Lower lobe of right lung (tissue), 2 donors: ENCODE results near the gene OCA2. TPM values are rescaled to one million over a fixed set of nuclear protein-coding genes. Genes with fewer than 3 reads are reported as not detected.

Experiments used
- ATAC-seq, 2 donors: fragments of 200-7000 bp; cut with Tn5 transposase; one replicate each; pipeline ENCODE4 v1.9.1; 2020 to 2022; ENCODE audit warnings: mild to moderate bottlenecking in 2 of 2, moderate library complexity in 2 of 2
- DNase-seq: peaks from one replicate; pipeline ENCODE4 v3.0.0-alpha.2; 2020
- H3K27ac ChIP-seq: fragments of 200-600 bp; one replicate; pipeline ENCODE4 v1.8.0; 2022
- H3K27me3 ChIP-seq: fragments of 200-600 bp; one replicate; pipeline ENCODE4 v1.8.0; 2022; ENCODE audit warnings: low read depth
- H3K36me3 ChIP-seq: fragments of 200-600 bp; one replicate; pipeline ENCODE4 v1.8.0; 2022; ENCODE audit warnings: mild to moderate bottlenecking
- H3K4me1 ChIP-seq: fragments of 200-600 bp; one replicate; pipeline ENCODE4 v1.8.0; 2022
- H3K4me3 ChIP-seq: fragments of 200-600 bp; one replicate; pipeline ENCODE4 v1.8.0; 2022; ENCODE audit warnings: mild to moderate bottlenecking
- H3K9me3 ChIP-seq: fragments of 200-600 bp; one replicate; pipeline ENCODE4 v1.8.0; 2022
- CTCF ChIP-seq: fragments of 200-600 bp; IDR thresholded peaks from one replicate; pipeline ENCODE4 v1.8.0; 2022; ENCODE audit warnings: antibody characterized with exemption, mild to moderate bottlenecking
- intact Hi-C: fragments of 100-400 bp; cut with DNase I; formaldehyde crosslinking; loops from one replicate; pipeline ENCODE4 v1.11.0; 2022
- total RNA-seq: library from RNA; stranded (reverse); fragmentation: NEBNext Ultra II Directional; extraction: Animal tissue kit (Norgen Biotek cat#: 25700); gene quantifications from one replicate; pipeline ENCODE4 v1.2.1, GENCODE V29; 2021
- donor health status: DM: no; HTN: yes; CAD: no; lungs with severe emphysema.

OCA2 gene
- total RNA-seq, 1 donor from 2014 or later = 1.2 TPM

- TF ChIP-seq CTCF = no peak
- H3K4me1 ChIP-seq = no peaks in the 10 kb centered on the region
- no peak overlapping the region for H3K4me3 ChIP-seq
- no peaks in the 10 kb centered on the region for H3K9me3 ChIP-seq
- intact Hi-C loops = no loop called here
- H3K27me3 ChIP-seq = no peaks in the 10 kb centered on the region
- ATAC-seq (no peak), DNase-seq (no peak)
- no peak overlapping the region for H3K27ac ChIP-seq
- H3K36me3 ChIP-seq = no peaks in the 10 kb centered on the region
Measured at GRCh38 chr15:28060005-28060404, 39.1 kb downstream of the OCA2 start.

- Histone ChIP-seq H3K27me3 (no peaks in the 10 kb centered on the region), H3K4me1 (no peaks in the 10 kb centered on the region), H3K9me3 (no peaks in the 10 kb centered on the region), H3K27ac (no peak overlapping the region), H3K4me3 (no peak overlapping the region), H3K36me3 (no peaks in the 10 kb centered on the region)
- ATAC-seq (no peak), DNase-seq (no peak)
- TF ChIP-seq CTCF = no peak
- intact Hi-C loops = no loop called here
Measured at GRCh38 chr15:28058082-28058481, 41.0 kb downstream of the OCA2 start.

- no peaks in the 10 kb centered on the region for H3K36me3 ChIP-seq
- no peaks in the 10 kb centered on the region for H3K4me1 ChIP-seq
- H3K27me3 ChIP-seq = no peaks in the 10 kb centered on the region
- H3K9me3 ChIP-seq = no peaks in the 10 kb centered on the region
- ATAC-seq = no peak
- no peak for DNase-seq
- intact Hi-C loops = no loop called here
- H3K4me3 ChIP-seq = no peak overlapping the region
- no peak overlapping the region for H3K27ac ChIP-seq
- no peak for TF ChIP-seq CTCF
Measured at GRCh38 chr15:28051955-28052633, 47.0 kb downstream of the OCA2 start.

GRCh38 chr15:28049581-28049980 lies 49.5 kb downstream of the OCA2 start:
- H3K4me3 ChIP-seq = no peak overlapping the region
- no peak overlapping the region for H3K27ac ChIP-seq
- H3K9me3 ChIP-seq = no peaks in the 10 kb centered on the region
- no peaks in the 10 kb centered on the region for H3K4me1 ChIP-seq
- intact Hi-C loops = no loop called here
- DNase-seq (no peak), ATAC-seq (no peak)
- no peak for TF ChIP-seq CTCF
- H3K36me3 ChIP-seq = no peaks in the 10 kb centered on the region
- H3K27me3 ChIP-seq = no peaks in the 10 kb centered on the region

GRCh38 chr15:28047277-28047676 lies 51.8 kb downstream of the OCA2 start:
- H3K4me3 ChIP-seq = no peak overlapping the region
- DNase-seq (no peak), ATAC-seq (no peak)
- H3K36me3 ChIP-seq = no peaks in the 10 kb centered on the region
- no peak for TF ChIP-seq CTCF
- H3K27ac ChIP-seq = no peak overlapping the region
- no peaks in the 10 kb centered on the region for H3K27me3 ChIP-seq
- intact Hi-C loops = no loop called here
- H3K4me1 ChIP-seq = no peaks in the 10 kb centered on the region
- no peaks in the 10 kb centered on the region for H3K9me3 ChIP-seq
